ENCODE measurements around the gene PCGF3.

The PCGF3 gene

GRCh38 chr4:780716-781492 lies 75.3 kb downstream of the PCGF3 start:
- Mint-ChIP-seq H3K4me1 (peaks cover 30% of the 10 kb centered on the region), H3K27ac (peak overlapping the region; percentile 94), H3K27me3 (peaks cover 15% of the 10 kb centered on the region), H3K36me3 (peaks cover 14% of the 10 kb centered on the region), H3K4me3 (peak overlapping the region; percentile 92), H3K9me3 (no peaks in the 10 kb centered on the region)
- ATAC-seq (ENCODE audit: low read depth) (no peak), DNase-seq (ENCODE audit: low spot score in 2 of 2) (peak in 1 of 2 donors; percentile 16)

DNA sequence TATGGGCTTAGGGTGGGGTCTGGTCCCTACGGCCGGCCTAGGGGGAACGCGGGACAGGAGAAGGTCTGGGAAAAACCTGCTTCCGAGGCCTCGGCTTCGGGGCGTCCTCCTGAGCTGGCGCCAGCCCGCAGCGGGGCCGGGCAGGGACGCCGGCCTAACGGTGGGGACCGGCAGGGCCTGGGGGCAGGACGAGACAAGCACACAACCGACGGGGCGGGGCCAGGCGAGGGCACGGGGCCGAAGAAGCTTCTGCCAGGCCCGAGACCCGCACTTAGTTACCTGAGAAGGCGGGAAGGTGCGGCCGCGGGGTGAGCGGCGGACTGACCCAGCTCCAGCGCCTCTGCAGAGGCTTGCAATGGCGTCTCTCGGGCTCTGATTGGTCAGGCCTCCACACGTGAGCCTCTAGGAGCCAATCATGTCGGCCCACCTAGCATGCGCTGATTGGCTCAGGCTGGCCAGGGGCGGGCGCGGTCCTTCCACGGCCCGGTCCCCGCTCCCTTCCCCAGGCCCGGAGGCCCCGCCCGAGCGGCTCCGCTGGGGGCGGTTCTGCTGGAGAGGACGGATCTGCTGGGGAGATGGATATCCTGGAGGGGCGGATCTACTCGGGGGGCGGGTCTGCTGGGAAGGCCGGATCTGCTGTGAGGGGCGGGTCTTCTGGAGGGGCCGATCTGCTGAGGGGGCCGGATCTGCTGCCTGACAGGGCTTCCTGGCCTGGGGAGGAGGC lies 76.0 kb downstream of the PCGF3 start:
- peak overlapping the region; percentile 92 for H3K4me3 Mint-ChIP-seq
- DNase-seq (ENCODE audit: low spot score in 2 of 2) (peak; percentile 97), ATAC-seq (ENCODE audit: low read depth) (peak; percentile 93)
- H3K36me3 Mint-ChIP-seq, result peaks cover 11% of the 10 kb centered on the region
- H3K9me3 Mint-ChIP-seq, result no peaks in the 10 kb centered on the region
- H3K4me1 Mint-ChIP-seq, result peaks cover 27% of the 10 kb centered on the region
- H3K27me3 Mint-ChIP-seq, result peaks cover 15% of the 10 kb centered on the region
- peak overlapping the region; percentile 94 for H3K27ac Mint-ChIP-seq

- Mint-ChIP-seq H3K4me1 (peaks cover 16% of the 10 kb centered on the region), H3K36me3 (no peaks in the 10 kb centered on the region), H3K9me3 (no peaks in the 10 kb centered on the region), H3K4me3 (peak overlapping the region; percentile 47), H3K27me3 (peaks cover 18% of the 10 kb centered on the region), H3K27ac (no peak overlapping the region)
- peak in 1 of 2 donors; percentile 16 for DNase-seq (ENCODE audit: low spot score in 2 of 2)
- no peak for ATAC-seq (ENCODE audit: low read depth)
Observed at GRCh38 chr4:784401-785331, 79.0 kb downstream of the PCGF3 start.

DNA sequence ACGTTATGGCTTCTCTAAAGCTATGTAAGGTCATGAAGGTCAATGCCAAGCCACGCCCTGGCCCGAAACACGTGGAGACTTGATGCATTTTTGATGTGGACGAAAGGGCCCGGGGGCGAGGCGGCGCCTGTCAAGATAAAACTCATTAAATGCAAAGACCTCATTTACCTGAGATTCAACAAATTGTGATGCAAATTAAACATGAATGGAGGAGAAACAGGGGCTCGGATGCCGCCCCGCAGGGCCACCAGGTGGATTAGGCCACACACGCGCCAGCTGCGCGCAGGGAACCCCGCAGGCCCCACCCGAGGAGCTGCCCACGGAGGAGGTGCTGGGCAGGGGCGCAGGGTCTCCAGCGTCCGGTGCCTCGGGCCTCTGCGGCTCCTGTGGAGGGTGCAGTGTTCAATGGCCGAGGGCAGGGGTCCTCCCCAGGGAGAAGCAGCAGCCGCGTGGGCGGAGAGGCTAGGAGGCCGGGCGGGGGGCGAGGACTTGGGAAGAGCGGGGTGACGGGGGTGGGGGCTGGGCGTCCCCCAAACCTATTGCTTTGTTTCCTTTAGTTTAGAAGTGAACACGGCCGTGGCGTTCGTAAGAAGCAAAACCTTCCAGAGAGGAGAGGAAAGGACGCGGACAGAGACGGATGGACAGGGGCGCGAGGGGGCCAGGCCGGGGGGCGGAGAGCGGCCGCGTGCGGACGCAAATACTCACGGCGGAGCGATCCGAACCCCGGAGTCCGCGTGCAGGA lies 79.9 kb downstream of the PCGF3 start:
- Mint-ChIP-seq H3K27me3 (peaks cover 18% of the 10 kb centered on the region), H3K27ac (no peak overlapping the region), H3K4me1 (peaks cover 13% of the 10 kb centered on the region), H3K9me3 (no peaks in the 10 kb centered on the region), H3K36me3 (no peaks in the 10 kb centered on the region), H3K4me3 (peak overlapping the region; percentile 69)
- peak in 1 of 2 donors; percentile 20 for DNase-seq (ENCODE audit: low spot score in 2 of 2)
- ATAC-seq (ENCODE audit: low read depth), result no peak

DNA sequence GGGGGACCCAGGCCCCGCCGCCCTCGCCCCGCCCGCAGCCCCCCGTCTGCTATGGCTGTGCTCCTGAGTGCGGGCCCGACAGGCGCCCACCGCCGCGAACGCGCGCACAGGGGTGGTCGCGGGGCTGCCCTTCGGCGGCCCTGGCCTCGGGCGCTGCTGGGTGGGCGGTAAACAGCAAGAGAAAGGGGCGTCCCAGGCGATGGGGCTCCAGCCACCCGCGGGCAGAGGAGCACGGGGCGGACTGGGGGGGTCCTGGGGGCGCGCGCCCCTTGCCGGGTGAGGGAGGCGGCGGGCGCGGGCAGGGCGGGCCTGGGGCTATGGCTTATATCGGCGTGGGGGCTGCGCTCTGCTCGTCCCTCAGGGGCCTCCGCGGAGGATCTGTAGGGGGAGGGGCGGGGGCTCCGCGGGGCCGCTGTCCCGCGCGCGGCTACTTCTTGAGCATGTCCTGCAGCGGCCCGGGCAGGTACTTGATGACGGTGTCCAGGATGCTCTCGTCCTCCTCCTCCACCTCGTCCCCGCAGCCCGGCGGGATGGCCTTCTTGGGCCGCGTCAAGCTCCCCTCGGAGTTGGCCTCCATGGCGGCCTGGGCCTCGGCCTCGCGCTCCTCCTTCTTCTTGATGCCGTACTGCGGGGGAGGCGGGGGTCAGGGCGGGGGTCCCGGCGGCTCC lies 80.6 kb downstream of the PCGF3 start:
- DNase-seq (ENCODE audit: low spot score in 2 of 2) (peak in 1 of 2 donors; percentile 18), ATAC-seq (ENCODE audit: low read depth) (no peak)
- no peak overlapping the region for H3K4me3 Mint-ChIP-seq
- peaks cover 22% of the 10 kb centered on the region for H3K27me3 Mint-ChIP-seq
- no peak overlapping the region for H3K27ac Mint-ChIP-seq
- H3K9me3 Mint-ChIP-seq, result no peaks in the 10 kb centered on the region
- H3K36me3 Mint-ChIP-seq, result no peaks in the 10 kb centered on the region
- peaks cover 16% of the 10 kb centered on the region for H3K4me1 Mint-ChIP-seq

DNA sequence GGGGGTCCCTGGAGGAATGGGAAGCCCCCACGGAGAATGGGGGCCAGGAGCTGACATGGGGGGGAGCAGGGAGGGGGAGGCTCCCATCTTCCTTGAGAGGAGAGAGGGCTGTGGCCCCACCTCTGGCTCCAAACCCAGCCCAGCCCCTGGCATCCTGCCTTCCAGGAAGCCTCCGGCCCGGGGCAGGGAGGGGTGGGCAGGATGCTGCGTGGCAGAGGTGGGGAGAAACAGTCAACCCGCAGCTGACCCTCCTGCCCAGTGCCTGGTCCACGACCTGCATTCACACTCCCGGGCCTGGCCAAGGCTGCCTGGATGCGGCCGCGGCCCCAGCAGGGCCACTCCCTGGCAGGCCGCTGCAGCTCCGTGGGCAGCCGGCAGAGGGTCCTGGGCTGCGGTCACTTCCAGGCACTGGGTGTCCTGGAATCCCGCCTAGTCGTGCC lies 81.2 kb downstream of the PCGF3 start:
- Mint-ChIP-seq H3K4me3 (no peak overlapping the region), H3K27ac (no peak overlapping the region), H3K27me3 (peaks cover 22% of the 10 kb centered on the region), H3K9me3 (no peaks in the 10 kb centered on the region), H3K36me3 (no peaks in the 10 kb centered on the region), H3K4me1 (peaks cover 16% of the 10 kb centered on the region)
- DNase-seq (ENCODE audit: low spot score in 2 of 2), result peak in 1 of 2 donors; percentile 24
- ATAC-seq (ENCODE audit: low read depth), result no peak

- H3K27ac Mint-ChIP-seq, result no peak overlapping the region
- H3K9me3 Mint-ChIP-seq, result no peaks in the 10 kb centered on the region
- no peak overlapping the region for H3K4me3 Mint-ChIP-seq
- no peaks in the 10 kb centered on the region for H3K36me3 Mint-ChIP-seq
- DNase-seq (ENCODE audit: low spot score in 2 of 2) (no peak), ATAC-seq (ENCODE audit: low read depth) (no peak)
- H3K4me1 Mint-ChIP-seq, result peaks cover 15% of the 10 kb centered on the region
- H3K27me3 Mint-ChIP-seq, result peaks cover 24% of the 10 kb centered on the region
Observed at GRCh38 chr4:787561-787981, 81.9 kb downstream of the PCGF3 start.

- no peak for DNase-seq (ENCODE audit: low spot score in 2 of 2)
- H3K27ac Mint-ChIP-seq, result no peak overlapping the region
- H3K9me3 Mint-ChIP-seq, result no peaks in the 10 kb centered on the region
- no peaks in the 10 kb centered on the region for H3K36me3 Mint-ChIP-seq
- peaks cover 29% of the 10 kb centered on the region for H3K27me3 Mint-ChIP-seq
- no peak for ATAC-seq (ENCODE audit: low read depth)
- H3K4me3 Mint-ChIP-seq, result peak overlapping the region; percentile 17
- H3K4me1 Mint-ChIP-seq, result peaks cover 17% of the 10 kb centered on the region
Observed at GRCh38 chr4:788006-788635, 82.5 kb downstream of the PCGF3 start.

- peak in 1 of 2 donors; percentile 16 for DNase-seq (ENCODE audit: low spot score in 2 of 2)
Observed at GRCh38 chr4:788636-789297, 83.1 kb downstream of the PCGF3 start.

DNA sequence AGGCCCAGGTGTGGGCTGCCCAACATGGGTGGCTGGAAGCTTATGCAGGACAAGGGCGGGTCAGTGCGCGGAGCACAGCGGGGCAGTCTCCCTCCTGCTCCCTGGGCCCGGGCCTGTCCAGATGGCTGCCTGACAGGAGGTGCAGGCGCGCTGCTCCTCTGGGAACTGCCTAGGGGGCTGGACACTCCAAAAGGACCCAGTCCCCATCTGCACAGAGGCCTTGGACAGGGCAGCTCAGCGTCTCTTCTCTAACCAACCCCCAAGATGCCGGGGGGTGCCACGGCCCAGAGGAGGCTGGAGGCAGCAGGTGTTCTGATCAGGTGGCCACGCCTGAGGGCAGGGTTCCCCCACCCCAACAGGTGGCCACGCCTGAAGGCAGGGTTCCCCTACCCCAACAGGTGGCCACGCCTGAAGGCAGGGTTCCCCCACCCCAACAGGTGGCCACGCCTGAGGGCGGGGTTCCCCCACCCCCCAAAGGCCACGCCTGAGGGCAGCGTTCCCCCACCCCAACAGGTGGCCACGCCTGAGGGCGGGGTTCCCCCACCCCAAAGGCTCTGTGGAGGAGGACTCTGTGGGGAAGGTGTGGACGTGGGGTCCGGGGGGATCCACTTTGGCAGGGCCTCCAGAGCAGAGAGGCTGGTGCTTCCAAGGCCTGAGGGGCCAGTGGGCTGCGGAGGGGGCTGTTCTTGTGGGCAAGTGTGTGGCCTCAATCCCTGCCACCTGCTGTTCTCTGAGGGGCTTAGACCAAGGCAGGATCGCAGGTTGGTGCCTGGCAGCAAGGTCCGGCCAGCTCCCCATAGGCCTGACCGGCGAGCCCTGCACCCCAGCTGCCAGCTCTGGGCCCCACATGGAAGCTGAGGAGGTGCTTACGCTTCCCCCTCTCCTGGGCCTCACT lies 84.2 kb downstream of the PCGF3 start:
- H3K27ac Mint-ChIP-seq, result no peak overlapping the region
- no peaks in the 10 kb centered on the region for H3K36me3 Mint-ChIP-seq
- H3K4me3 Mint-ChIP-seq, result no peak overlapping the region
- H3K27me3 Mint-ChIP-seq, result peaks cover 30% of the 10 kb centered on the region
- DNase-seq (ENCODE audit: low spot score in 2 of 2) (peak; percentile 11 to 21), ATAC-seq (ENCODE audit: low read depth) (no peak)
- H3K9me3 Mint-ChIP-seq, result no peaks in the 10 kb centered on the region
- peaks cover 28% of the 10 kb centered on the region for H3K4me1 Mint-ChIP-seq

More at GRCh38 chr4:788636-789297, 83.1 kb downstream of the PCGF3 start:
- Mint-ChIP-seq H3K27ac (no peak overlapping the region), H3K4me1 (peaks cover 22% of the 10 kb centered on the region), H3K36me3 (no peaks in the 10 kb centered on the region), H3K9me3 (no peaks in the 10 kb centered on the region), H3K27me3 (peaks cover 30% of the 10 kb centered on the region), H3K4me3 (no peak overlapping the region)
- no peak for ATAC-seq (ENCODE audit: low read depth)

GRCh38 chr4:790466-790820 lies 84.8 kb downstream of the PCGF3 start:
- Mint-ChIP-seq H3K27ac (no peak overlapping the region), H3K36me3 (no peaks in the 10 kb centered on the region), H3K4me3 (no peak overlapping the region), H3K4me1 (peaks cover 26% of the 10 kb centered on the region), H3K27me3 (peaks cover 25% of the 10 kb centered on the region), H3K9me3 (no peaks in the 10 kb centered on the region)
- ATAC-seq (ENCODE audit: low read depth) (no peak), DNase-seq (ENCODE audit: low spot score in 2 of 2) (no peak)
